Lung (tissue), 12 donors: Measurements from ENCODE around the gene EDEM3. TPM values are rescaled to one million over a fixed set of nuclear protein-coding genes. Genes with fewer than 3 reads are reported as not detected.
A peak's percentile ranks its signal among the peaks of the same experiment; 100 is the strongest.

Experiments
- ATAC-seq: fragments of 200-7000 bp; cut with Tn5 transposase; one replicate; pipeline ENCODE4 v1.9.1; 2020; ENCODE audit warnings: moderate number of reproducible peaks; ENCODE audit not compliant: insufficient read depth, low FRiP score
- DNase-seq, 3 donors: peaks; one replicate each; pipeline ENCODE4 v3.0.0-alpha.2; 2013 to 2017
- H3K27ac ChIP-seq, 2 donors: one replicate each; pipeline ENCODE4 v1.5.1; 2013; ENCODE audit warnings: mild to moderate bottlenecking in 2 of 2, moderate library complexity in 2 of 2, control low read depth in 1 of 2, inconsistent platforms in 1 of 2, low read depth in 1 of 2, low read length in 1 of 2
- H3K27me3 ChIP-seq, 3 donors: one replicate each; pipeline ENCODE4 v1.5.1; 2013; ENCODE audit warnings: low read length in 2 of 3; ENCODE audit not compliant: control insufficient read depth in 3 of 3, insufficient read depth in 3 of 3
- H3K36me3 ChIP-seq, 4 donors: one replicate each; pipeline ENCODE4 v1.5.1; 2013; ENCODE audit warnings: low read length in 4 of 4, mild to moderate bottlenecking in 1 of 4, moderate library complexity in 1 of 4; ENCODE audit not compliant: control insufficient read depth in 4 of 4, insufficient read depth in 4 of 4
- H3K4me1 ChIP-seq, 5 donors: one replicate each; pipeline ENCODE4 v1.5.1; 2013; ENCODE audit warnings: low read length in 5 of 5, mild to moderate bottlenecking in 2 of 5, moderate library complexity in 1 of 5; ENCODE audit not compliant: control insufficient read depth in 5 of 5, insufficient read depth in 5 of 5
- H3K4me3 ChIP-seq: one replicate; pipeline ENCODE4 v1.5.1; 2013; ENCODE audit warnings: mild to moderate bottlenecking, control low read depth, moderate library complexity
- H3K9ac ChIP-seq, 2 donors: one replicate each; pipeline ENCODE4 v1.5.1; 2013; ENCODE audit warnings: low read length in 2 of 2, control low read depth in 1 of 2; ENCODE audit not compliant: insufficient read depth in 1 of 2
- H3K9me3 ChIP-seq, 4 donors: one replicate each; pipeline ENCODE4 v1.5.1; 2013; ENCODE audit warnings: low read length in 3 of 4, mild to moderate bottlenecking in 1 of 4, moderate library complexity in 1 of 4; ENCODE audit not compliant: control insufficient read depth in 4 of 4, insufficient read depth in 3 of 4
- CTCF ChIP-seq: IDR thresholded peaks from 2 replicates; pipeline ENCODE4 v1.5.1; 2012; ENCODE audit warnings: mild to moderate bottlenecking; ENCODE audit errors: control extremely low read depth, extremely low read depth
- WGBS, 2 donors: extraction: QIAGEN DNeasy Blood & Tissue Kit; methylation state at CpG; one replicate each; pipeline ENCODE4 v1.1.7; 2013; 5-methylcytosine and 5-hydroxymethylcytosine counted together
- polyA plus RNA-seq, 2 donors: library from polyadenylated mRNA; stranded (reverse); fragments of 200-250 nt; gene quantifications; one replicate each; pipeline ENCODE4 v1.2.1, GENCODE V29; 2013
- total RNA-seq, 2 donors: library from RNA; depleted of rRNA in 1 of 2; stranded (reverse); fragments of >200 nt in 1 of 2; gene quantifications; one replicate each; pipeline ENCODE4 v1.2.1, GENCODE V29; 2014 to 2021
- donor health status: control.
- donor health status: control.
- donor health status: Bipolar disorder and iron deficiency.
- donor health status: healthy.
- donor health status: DM: yes; HTN: yes; CAD: no.

EDEM3 gene
- total and polyA plus RNA-seq, 4 donors: 12.2 to 54.9 (median 21.1) TPM

GRCh38 chr1:184686540-184686939 lies 68.1 kb downstream of the EDEM3 start:
- DNase-seq: peak; percentile 37 to 75 (median 57)
- ATAC-seq: no peak

GRCh38 chr1:184685116-184685515 lies 69.5 kb downstream of the EDEM3 start:
- no peak for TF ChIP-seq CTCF
- 77 to 86% methylated on average over 7 of the region's 7 CpGs for WGBS, 2 donors
- Histone ChIP-seq H3K9ac (no peak overlapping the region), H3K9me3 (no peaks in the 10 kb centered on the region), H3K4me1 (peaks cover 0 to 8% (median 0%) of the 10 kb centered on the region in 5 donors), H3K27ac (no peak overlapping the region), H3K27me3 (no peaks in the 10 kb centered on the region), H3K36me3 (no peaks in the 10 kb centered on the region), H3K4me3 (no peak overlapping the region)
- ATAC-seq: no peak
- no peak for DNase-seq

More at GRCh38 chr1:184686540-184686939, 68.1 kb downstream of the EDEM3 start:
- H3K4me3 ChIP-seq: no peak overlapping the region
- H3K36me3 ChIP-seq: no peaks in the 10 kb centered on the region
- no peaks in the 10 kb centered on the region for H3K27me3 ChIP-seq
- peaks cover 0 to 8% (median 0%) of the 10 kb centered on the region in 5 donors for H3K4me1 ChIP-seq
- no peak for TF ChIP-seq CTCF
- WGBS, 2 donors: 60 to 73% methylated on average over 3 of the region's 3 CpGs
- H3K9ac ChIP-seq: no peak overlapping the region
- H3K9me3 ChIP-seq: no peaks in the 10 kb centered on the region
- no peak overlapping the region for H3K27ac ChIP-seq

DNA sequence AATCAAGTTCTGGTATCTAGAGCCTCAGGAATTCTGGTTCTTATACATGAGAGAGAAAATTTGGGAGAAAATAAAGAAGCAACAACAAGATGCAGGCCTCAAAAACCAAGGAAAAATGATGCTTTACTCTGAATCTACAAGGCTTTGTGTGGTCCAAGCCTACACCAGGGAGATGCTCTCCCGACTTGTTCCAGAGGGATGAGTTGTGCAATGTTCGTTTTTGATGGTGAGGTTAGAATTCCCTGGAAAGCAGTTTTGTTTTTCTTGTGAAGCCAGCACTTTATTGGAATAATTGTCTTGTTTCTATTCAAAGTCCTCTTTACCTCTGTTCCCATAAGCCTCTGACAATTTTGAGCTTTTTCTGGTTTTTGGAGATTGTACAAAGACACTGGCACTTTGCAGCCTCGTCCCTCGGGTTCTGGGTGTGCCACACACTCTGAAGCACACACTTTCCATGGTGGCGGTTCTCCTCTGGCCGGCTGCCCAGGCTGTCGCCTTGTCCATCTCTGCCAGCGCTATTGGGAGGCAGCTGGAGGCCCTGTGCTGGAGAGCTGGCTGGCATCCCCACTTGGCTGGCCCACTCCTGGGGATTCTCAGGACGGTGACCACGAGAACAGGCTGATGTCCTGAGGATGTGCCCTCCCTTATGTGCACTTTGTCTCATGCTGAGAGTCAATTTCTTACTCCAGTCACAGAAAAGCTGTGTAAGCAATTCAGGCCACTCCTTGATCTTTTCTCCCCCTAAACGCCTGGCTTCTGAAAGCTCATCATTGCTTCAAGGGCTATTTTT lies 70.2 kb downstream of the EDEM3 start:
- no peak for TF ChIP-seq CTCF
- Histone ChIP-seq H3K27ac (no peak overlapping the region), H3K9ac (no peak overlapping the region), H3K9me3 (no peaks in the 10 kb centered on the region), H3K36me3 (no peaks in the 10 kb centered on the region), H3K4me1 (peaks cover 0 to 8% (median 0%) of the 10 kb centered on the region in 5 donors), H3K4me3 (no peak overlapping the region), H3K27me3 (no peaks in the 10 kb centered on the region)
- DNase-seq (peak; percentile 37 to 50 (median 49)), ATAC-seq (no peak)
- WGBS, 2 donors: 49 to 80% methylated on average over 11 of the region's 11 CpGs
